Nephron progenitor cell (in vitro differentiated cells): Measurements from ENCODE around the gene HYLS1.

Experiments
- DNase-seq: peaks from one replicate; pipeline ENCODE4 v3.0.0; 2021
- H3K27ac Mint-ChIP-seq: 2 replicates; pipeline ENCODE4 v1.8.0; 2021; ENCODE audit warnings: mild to moderate bottlenecking, moderate library complexity, mixed read lengths
- H3K27me3 Mint-ChIP-seq: 2 replicates; pipeline ENCODE4 v1.8.0; 2021; ENCODE audit warnings: mild to moderate bottlenecking, low read depth, mixed read lengths; ENCODE audit not compliant: poor library complexity
- H3K36me3 Mint-ChIP-seq: 2 replicates; pipeline ENCODE4 v1.8.0; 2021; ENCODE audit warnings: low read depth, mixed read lengths
- H3K4me1 Mint-ChIP-seq: 2 replicates; pipeline ENCODE4 v1.8.0; 2021; ENCODE audit warnings: mixed read lengths
- H3K4me3 Mint-ChIP-seq: 2 replicates; pipeline ENCODE4 v1.8.0; 2021; ENCODE audit warnings: mild to moderate bottlenecking, moderate library complexity, mixed read lengths
- H3K9me3 Mint-ChIP-seq: 2 replicates; pipeline ENCODE4 v1.8.0; 2021; ENCODE audit warnings: mild to moderate bottlenecking, moderate library complexity, mixed read lengths
- TF ChIP-seq, protein P1 (sequence below): fragments of 200-600 bp; sonication (generic); IDR thresholded peaks from 2 replicates; pipeline ENCODE4 v1.5.0; 2021; ENCODE audit warnings: antibody characterized with exemption

Gene HYLS1

DNA sequence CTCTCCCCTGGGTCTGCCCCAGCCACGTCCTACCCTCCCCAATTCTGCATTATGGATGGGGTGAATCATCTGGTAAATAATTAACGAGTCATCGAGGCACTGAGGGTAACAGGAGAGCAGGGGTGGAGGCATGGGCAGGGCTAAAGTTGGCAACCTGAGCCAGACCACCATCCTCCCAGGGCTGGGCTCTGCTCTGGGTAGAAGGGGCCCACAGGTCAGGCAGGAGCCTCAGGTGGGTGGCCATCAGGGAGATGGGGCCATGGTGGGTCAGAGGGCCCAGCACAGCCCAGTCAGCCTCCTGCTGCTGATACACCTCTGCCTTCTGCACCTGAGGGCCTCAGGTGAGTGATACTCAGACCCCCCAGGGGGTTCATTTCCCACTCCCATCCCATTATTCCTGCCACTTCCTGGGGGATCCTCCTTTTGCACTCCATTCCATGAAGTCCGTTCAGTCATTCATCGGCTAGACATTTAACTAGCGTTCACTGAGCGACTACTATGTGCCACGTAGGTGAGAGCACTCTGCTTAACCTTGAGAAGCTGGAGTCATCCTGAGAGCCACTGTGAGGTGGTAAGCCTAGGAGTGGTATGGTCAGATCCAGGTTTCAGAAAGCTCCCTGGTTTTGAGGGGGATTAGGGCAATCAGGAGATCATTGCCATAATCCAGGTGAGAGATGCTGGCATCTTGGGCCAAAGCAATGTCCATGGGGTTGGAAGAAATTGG lies 58.5 kb downstream of the HYLS1 start, which contains the start of gene VSIG10L2:
TSS of gene VSIG10L2 (plus strand) at position 248 of the 724 bp plus-strand sequence. CDS start at position 260, 12 bp downstream.
- TF ChIP-seq, protein P1, sequence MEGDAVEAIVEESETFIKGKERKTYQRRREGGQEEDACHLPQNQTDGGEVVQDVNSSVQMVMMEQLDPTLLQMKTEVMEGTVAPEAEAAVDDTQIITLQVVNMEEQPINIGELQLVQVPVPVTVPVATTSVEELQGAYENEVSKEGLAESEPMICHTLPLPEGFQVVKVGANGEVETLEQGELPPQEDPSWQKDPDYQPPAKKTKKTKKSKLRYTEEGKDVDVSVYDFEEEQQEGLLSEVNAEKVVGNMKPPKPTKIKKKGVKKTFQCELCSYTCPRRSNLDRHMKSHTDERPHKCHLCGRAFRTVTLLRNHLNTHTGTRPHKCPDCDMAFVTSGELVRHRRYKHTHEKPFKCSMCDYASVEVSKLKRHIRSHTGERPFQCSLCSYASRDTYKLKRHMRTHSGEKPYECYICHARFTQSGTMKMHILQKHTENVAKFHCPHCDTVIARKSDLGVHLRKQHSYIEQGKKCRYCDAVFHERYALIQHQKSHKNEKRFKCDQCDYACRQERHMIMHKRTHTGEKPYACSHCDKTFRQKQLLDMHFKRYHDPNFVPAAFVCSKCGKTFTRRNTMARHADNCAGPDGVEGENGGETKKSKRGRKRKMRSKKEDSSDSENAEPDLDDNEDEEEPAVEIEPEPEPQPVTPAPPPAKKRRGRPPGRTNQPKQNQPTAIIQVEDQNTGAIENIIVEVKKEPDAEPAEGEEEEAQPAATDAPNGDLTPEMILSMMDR: no peak
- no peaks in the 10 kb centered on the region for H3K36me3 Mint-ChIP-seq
- H3K9me3 Mint-ChIP-seq: no peaks in the 10 kb centered on the region
- DNase-seq: no peak
- no peaks in the 10 kb centered on the region for H3K27me3 Mint-ChIP-seq
- H3K4me1 Mint-ChIP-seq: peaks cover 30% of the 10 kb centered on the region
- no peak within 1 kb of the TSS for H3K4me3 Mint-ChIP-seq
- no peak within 1 kb of the TSS for H3K27ac Mint-ChIP-seq

DNA sequence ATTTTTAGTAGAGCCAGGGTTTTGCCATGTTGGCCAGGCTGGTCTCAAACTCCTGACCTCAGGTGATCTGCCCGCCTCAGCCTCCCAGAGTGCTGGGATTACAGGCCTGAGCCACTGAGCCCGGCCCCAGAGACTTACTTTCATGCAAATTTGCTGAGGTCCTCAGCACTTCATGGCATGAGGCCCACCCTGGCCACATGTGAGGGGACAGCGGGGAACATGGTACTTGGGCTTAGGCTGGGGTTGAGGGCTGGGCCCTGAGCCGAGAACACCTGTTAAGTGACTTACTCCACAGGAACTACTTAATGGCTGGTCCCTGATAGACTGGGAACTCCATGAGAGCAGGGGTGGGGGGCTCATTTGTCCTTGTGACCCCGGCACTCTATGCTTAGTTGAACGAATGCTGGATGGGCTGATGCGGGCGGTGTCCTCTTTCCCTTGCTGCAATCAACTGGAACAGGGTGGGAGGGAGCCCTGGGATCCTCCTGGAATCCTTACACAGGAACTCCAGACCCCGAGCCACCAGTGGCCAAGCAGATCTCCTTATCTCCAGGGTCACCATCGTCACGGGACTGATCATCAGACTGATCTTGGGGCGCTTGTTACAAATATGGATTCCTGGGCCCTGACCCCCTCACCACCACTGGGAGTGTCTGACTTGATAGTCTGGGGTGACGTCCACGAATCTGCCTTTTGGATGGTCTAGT lies 59.4 kb downstream of the HYLS1 start:
- peaks cover 29% of the 10 kb centered on the region for H3K4me1 Mint-ChIP-seq

DNA sequence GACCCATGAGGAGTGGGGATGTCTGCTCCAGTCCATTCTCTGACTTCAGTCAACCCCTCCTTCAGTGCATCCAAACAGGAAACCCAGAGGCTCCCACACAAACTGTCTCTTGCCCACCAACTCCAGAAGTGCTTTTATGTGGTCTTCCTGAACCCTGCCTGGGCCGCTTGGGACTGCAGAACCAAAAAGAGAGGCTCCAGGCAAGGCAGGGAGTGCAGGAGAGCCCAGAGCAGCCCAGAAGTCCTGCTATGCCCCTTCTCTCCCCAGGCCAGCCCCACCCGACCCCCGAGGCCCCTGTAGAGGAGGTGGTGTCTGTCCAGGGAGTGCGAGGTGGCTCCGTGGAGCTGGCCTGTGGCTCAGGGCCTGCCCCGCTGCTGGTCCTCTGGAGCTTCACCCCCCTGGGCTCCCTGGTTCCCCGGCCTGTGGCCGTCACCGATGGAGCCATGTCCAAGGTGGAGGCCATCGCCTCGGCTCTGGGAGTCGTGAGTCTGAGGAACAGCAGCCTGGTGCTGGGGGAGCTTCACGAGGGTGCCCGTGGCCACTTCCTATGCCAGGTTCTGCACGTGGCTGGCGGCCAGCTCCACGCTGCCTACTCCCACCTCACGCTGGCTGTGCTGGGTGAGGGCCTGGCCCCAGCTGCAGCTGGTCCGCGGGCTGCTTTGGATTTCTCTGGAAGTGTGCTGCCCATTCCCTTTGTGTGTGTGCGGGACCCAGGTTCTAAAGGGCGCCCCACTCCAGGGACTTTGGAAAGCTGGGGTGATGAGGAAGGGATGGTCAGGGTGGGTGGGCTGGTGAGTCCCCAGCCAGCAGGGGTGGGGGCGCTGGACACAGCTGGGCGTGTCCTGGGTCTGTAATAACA lies 60.2 kb downstream of the HYLS1 start:
- Mint-ChIP-seq H3K4me3 (no peak overlapping the region), H3K27ac (no peak overlapping the region), H3K36me3 (no peaks in the 10 kb centered on the region), H3K27me3 (peaks cover 1% of the 10 kb centered on the region), H3K9me3 (no peaks in the 10 kb centered on the region), H3K4me1 (peaks cover 25% of the 10 kb centered on the region)
- no peak for DNase-seq
- TF ChIP-seq, protein P1: no peak

More for the DNA sequence above, 59.4 kb downstream of the HYLS1 start:
- Mint-ChIP-seq H3K27ac (no peak overlapping the region), H3K9me3 (no peaks in the 10 kb centered on the region), H3K4me3 (no peak overlapping the region), H3K27me3 (no peaks in the 10 kb centered on the region), H3K36me3 (no peaks in the 10 kb centered on the region)
- no peak for DNase-seq
- TF ChIP-seq, protein P1: no peak

DNA sequence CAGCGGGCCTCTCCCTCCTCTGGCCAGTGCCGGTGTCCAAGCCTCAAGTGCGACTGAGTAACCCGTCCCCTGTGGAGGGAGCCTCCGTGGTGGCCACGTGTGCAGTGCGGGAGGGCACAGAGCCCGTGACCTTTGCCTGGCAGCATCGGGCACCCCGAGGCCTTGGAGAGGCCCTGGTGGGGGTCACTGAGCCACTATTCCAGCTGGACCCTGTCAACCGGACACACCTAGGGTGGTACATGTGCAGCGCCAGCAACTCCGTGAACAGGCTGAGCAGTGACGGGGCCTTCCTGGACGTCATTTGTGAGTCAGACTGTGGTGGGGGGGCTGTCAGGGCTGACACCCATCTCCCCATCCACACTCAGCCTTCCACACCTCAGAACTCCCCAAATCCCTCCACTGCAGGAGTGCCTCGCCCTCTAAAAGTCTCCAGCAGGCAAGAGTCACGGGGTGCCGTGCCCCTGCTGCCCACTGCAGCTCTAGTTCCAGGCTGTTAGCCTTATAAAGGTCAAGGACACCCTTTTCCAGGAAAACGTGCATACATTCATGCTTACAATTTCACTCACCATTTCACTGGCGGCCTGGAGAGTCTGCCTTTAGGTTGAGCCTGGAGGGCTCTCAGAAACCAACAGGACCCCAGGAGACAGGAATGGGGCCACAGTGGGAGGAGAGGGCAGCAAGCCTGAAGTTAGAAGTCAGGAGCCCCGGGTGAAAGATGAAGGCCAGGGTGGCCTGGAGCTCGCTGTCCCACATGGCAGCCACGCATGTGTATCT lies 61.0 kb downstream of the HYLS1 start:
- Mint-ChIP-seq H3K4me3 (no peak overlapping the region), H3K9me3 (no peaks in the 10 kb centered on the region), H3K36me3 (no peaks in the 10 kb centered on the region), H3K27ac (peak overlapping the region; percentile 25), H3K27me3 (peaks cover 2% of the 10 kb centered on the region), H3K4me1 (peaks cover 22% of the 10 kb centered on the region)
- TF ChIP-seq, protein P1: no peak
- no peak for DNase-seq

DNA sequence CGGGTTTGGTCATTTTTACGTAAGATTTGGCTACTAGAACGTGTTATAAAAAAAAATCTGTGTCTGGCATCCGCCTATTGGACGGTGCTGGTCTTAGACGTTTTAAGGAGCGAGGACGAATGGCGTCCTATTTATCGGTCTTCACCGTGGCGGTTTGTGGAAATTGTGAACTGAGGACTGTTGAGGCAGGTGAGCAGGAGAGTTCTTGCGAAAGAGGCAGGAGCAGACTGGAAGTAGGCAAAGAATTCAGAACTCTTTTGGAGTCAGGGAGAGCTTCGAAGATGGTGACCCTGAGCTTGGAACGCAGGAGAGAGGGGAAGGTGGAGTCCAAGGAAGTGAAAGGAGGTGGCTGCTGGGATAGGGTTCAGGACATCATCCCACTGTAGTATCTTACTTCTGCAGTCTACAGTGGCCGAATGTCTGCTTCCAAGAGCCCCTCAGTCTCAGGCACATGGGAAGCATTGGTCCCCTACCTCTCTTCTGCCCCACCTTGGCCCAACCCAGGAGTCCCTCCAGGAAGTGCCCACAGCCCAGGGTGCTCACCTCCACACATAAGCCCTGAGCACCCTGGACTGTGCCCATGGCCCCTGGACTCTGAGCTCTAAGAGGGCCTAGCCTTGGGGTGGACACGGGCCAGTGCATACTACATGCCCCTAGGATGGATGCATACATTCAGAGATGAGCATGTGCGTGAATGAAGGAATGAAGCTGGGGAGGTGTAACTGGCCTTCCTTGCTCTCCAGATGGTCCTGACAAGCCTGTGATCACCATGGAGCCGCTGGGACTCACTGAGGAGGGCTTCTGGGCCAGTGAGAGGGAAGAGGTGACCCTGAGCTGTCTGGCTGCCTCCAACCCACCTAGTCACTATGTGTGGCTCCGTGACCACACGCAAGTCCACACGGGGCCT lies 62.1 kb downstream of the HYLS1 start:
- peaks cover 2% of the 10 kb centered on the region for H3K27me3 Mint-ChIP-seq
- H3K4me1 Mint-ChIP-seq: peaks cover 22% of the 10 kb centered on the region
- TF ChIP-seq, protein P1: no peak
- no peaks in the 10 kb centered on the region for H3K36me3 Mint-ChIP-seq
- H3K27ac Mint-ChIP-seq: peak overlapping the region; percentile 4
- DNase-seq: no peak
- no peaks in the 10 kb centered on the region for H3K9me3 Mint-ChIP-seq
- H3K4me3 Mint-ChIP-seq: no peak overlapping the region
